GM13976 (cell line): ENCODE results near the gene NEK6.

Experiments used
- DNase-seq: peaks from one replicate; pipeline ENCODE4 v3.0.0; 2012; ENCODE audit warnings: low spot score
- CTCF ChIP-seq: IDR thresholded peaks from 2 replicates; pipeline ENCODE4 v1.5.1; 2012; ENCODE audit warnings: borderline replicate concordance, mild to moderate bottlenecking; ENCODE audit not compliant: insufficient read depth; ENCODE audit errors: extremely low read depth, missing control alignments, control extremely low read depth
- in situ Hi-C: fragments of 300-500 bp; cut with MboI; formaldehyde crosslinking; loops from one replicate; pipeline ENCODE4 v1.12.0; 2022; ENCODE audit warnings: low sequenced_read_pairs, mixed read lengths, inconsistent platforms; ENCODE audit not compliant: unreplicated experiment

NEK6 gene

GRCh38 chr9:124217836-124218437, 39.8 kb upstream of the NEK6 start:
- no peak for DNase-seq
- in situ Hi-C loops = no loop called here

GRCh38 chr9:124218438-124218982, 39.2 kb upstream of the NEK6 start:
- TF ChIP-seq CTCF = no peak
- DNase-seq = peak; percentile 84
- in situ Hi-C loops = no loop called here

More at GRCh38 chr9:124217836-124218437, 39.8 kb upstream of the NEK6 start:
- no peak for TF ChIP-seq CTCF

- DNase-seq = no peak
- in situ Hi-C loops = no loop called here
- no peak for TF ChIP-seq CTCF
Observed at GRCh38 chr9:124218987-124219461, 38.7 kb upstream of the NEK6 start.

- no peak for DNase-seq
Observed at GRCh38 chr9:124220946-124221451, 36.8 kb upstream of the NEK6 start.

GRCh38 chr9:124221676-124222075, 36.1 kb upstream of the NEK6 start:
- no peak for DNase-seq
- TF ChIP-seq CTCF = no peak
- in situ Hi-C loops = no loop called here

More at GRCh38 chr9:124220946-124221451, 36.8 kb upstream of the NEK6 start:
- in situ Hi-C loops = no loop called here
- TF ChIP-seq CTCF = no peak

- no peak for DNase-seq
- TF ChIP-seq CTCF = no peak
- in situ Hi-C loops = no loop called here
Observed at GRCh38 chr9:124222109-124222508, 35.6 kb upstream of the NEK6 start.
